ENCODE results near the gene BTBD8.
"Not testable (repeated sequence)": the region's sequence is repeated elsewhere in the genome, so short reads cannot be mapped to it uniquely, and the experiment has no call there.

The BTBD8 gene

DNA sequence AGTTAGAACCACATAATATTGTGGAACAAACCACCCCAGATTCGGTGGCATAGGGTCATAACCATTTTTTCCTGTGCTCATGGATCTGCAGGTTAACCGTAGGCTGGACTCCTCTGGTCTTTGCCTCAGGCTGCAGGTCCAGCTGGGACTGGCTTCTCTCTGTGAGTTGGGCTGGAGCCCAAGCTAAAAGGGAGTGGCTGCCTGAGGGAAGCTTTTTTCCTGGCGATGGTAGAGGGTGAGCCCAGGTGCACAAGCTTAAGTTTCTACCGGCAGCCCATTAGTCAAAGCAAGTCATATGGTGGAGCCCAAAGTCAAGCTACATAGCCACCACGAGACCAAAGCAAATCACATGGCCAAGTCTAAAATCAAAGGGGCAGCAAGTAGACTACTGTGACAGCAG lies 36.5 kb upstream of the BTBD8 start:
- DNase-seq (ENCODE audit: low read depth): peak; percentile 50
- H3K4me3 ChIP-seq (ENCODE audit: low read depth, low read length): no peak overlapping the region
- no peak for TF ChIP-seq CTCF (IDR thresholded peaks at IDR 0.05; ENCODE audit: control insufficient read depth, extremely low read depth, insufficient read depth)

DNA sequence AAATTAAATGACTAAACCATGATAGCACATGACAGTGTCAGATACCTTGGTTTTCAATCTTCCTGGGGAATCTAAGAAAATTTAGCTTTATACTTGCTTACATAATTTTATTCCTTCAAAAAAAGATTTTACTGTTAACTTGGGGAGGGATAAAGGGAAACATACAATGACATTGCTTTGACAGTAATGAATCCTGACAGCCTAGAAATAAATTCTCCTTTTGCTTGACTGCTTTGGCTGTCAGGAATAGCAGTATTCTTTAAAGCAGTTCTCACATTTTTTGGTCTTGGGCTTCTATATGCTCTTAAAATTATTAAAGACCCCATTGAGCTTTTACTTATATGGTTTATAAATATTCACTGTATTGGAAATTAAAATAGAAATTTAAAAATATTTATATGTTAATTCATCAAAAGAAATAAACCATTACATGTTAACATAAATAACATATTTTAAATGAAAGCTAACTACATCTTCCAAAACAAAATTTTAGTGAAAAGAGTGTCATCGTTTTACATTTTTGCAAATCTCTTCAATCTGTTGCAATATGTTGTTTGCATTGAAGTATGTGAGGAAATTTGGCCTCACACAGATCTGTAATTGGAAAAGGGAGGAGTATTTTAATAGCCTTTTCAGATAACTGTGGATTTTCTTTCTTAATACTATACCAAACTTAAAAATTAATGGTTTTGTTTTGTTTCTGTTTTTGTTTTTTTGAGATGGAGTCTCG lies 34.2 kb upstream of the BTBD8 start:
- DNase-seq (ENCODE audit: low read depth): no peak
- TF ChIP-seq CTCF (IDR thresholded peaks at IDR 0.05; ENCODE audit: control insufficient read depth, extremely low read depth, insufficient read depth): no peak
- no peak overlapping the region for H3K4me3 ChIP-seq (ENCODE audit: low read depth, low read length)

GRCh38 chr1:92051948-92052347 lies 28.2 kb upstream of the BTBD8 start:
- no peak for DNase-seq (ENCODE audit: low read depth)
- TF ChIP-seq CTCF (IDR thresholded peaks at IDR 0.05; ENCODE audit: control insufficient read depth, extremely low read depth, insufficient read depth): no peak
- no peak overlapping the region for H3K4me3 ChIP-seq (ENCODE audit: low read depth, low read length)

DNA sequence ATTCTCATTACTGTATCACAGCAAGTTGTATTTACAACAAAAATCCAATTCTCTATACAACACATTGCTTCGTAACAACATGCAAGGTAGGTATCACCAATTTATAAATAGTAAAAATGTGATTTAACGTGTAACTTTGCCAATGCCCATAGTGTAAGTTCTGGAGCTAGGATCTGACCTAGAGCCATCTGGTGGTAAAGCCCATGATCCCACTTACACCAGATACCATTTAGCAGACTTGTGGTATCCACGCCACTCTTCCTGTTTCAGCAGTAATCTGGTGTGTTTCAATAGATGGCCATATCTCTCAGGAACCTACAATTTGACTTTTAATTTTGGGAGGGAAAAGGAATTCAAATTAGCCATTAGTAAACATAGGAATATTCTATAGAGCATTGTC lies 15.1 kb upstream of the BTBD8 start:
- TF ChIP-seq CTCF (IDR thresholded peaks at IDR 0.05; ENCODE audit: control insufficient read depth, extremely low read depth, insufficient read depth): no peak
- H3K4me3 ChIP-seq (ENCODE audit: low read depth, low read length): no peak overlapping the region
- DNase-seq (ENCODE audit: low read depth): no peak

- DNase-seq (ENCODE audit: low read depth): peak; percentile 56
- TF ChIP-seq CTCF (IDR thresholded peaks at IDR 0.05; ENCODE audit: control insufficient read depth, extremely low read depth, insufficient read depth): no peak
- no peak overlapping the region for H3K4me3 ChIP-seq (ENCODE audit: low read depth, low read length)
Measured at GRCh38 chr1:92066321-92066720, 13.8 kb upstream of the BTBD8 start.

DNA sequence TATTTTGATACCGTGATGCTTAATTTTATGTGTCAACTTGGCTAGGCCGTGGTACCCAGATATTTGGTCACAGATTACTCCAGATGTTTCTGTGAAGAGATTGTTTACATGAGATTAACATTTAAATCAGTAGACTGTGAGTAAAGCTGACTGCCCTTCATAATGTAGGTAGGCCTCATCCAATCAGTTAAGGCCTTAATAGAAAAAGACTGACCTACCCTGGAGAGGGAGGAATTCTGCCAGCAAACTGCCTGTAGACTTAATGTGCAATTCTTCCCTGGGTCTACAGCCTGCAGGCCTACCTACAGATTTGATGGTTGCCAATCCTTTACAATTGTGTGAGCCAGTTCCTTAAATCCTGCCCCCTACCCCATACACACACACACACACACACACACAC lies 9.3 kb upstream of the BTBD8 start:
- TF ChIP-seq CTCF (IDR thresholded peaks at IDR 0.05; ENCODE audit: control insufficient read depth, extremely low read depth, insufficient read depth): no peak
- no peak for DNase-seq (ENCODE audit: low read depth)
- no peak overlapping the region for H3K4me3 ChIP-seq (ENCODE audit: low read depth, low read length)

DNA sequence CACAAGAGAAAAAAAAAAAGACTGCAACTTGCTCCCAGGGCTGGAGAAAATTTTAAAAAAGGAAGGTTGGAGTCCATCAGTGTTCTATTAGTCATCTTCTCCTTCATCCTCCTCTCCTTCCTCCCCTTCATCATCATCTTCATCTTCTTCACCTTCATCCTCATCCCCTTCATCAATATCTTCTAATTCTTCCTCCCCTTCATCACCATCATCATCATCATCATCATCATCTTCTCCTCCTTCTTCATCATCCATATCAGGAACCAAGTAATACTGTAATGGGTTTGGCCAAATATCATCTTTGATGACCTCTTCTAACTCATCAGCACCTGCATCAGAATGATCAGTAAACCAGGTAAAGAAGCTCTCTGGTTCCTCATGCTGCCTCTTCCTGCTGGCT lies 5.7 kb upstream of the BTBD8 start:
- H3K4me3 ChIP-seq (ENCODE audit: low read depth, low read length): not testable (repeated sequence)

More for the DNA sequence above, 5.7 kb upstream of the BTBD8 start:
- not testable (repeated sequence) for DNase-seq (ENCODE audit: low read depth)

Data from LNCaP clone FGC (cell line).